ENCODE results near the gene TMTC4.

TMTC4 gene

DNA sequence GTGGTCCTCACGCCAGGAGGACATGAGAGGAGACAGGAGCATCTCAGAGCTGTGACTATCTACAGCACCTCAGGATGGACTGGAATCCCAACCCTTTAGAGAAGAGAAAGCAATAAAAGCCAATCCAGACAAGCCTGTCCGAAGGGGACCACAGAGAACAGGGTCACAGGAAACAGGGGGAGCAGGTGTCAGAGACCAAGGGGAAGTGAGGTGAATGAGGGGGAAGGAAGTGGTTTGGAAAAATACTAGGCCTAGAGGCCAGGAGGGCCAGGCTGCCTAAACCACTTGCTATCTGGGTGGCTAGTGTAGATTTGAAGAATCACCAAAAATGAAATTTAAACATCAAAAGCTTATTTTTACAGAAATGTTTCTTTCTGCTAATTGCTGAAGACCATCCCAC is 16.2 kb downstream of the TMTC4 start:
- CTCF ChIA-PET: interaction anchor here (1.3 to 2.2 kb wide), 3 partner anchors 10 to 53 kb away, joined by 3 to 9 read pairs (median 9); no protein-coding TSS in a partner anchor
- peak in 2 of 3 donors; percentile 79 to 87 for DNase-seq
- H3K4me3 ChIP-seq (ENCODE audit: control insufficient read depth in 1 of 7, extremely low read depth in 1 of 7, insufficient read depth in 4 of 7, low read depth in 2 of 7, low read length in 6 of 7): no peak overlapping the region
- H3K27me3 ChIP-seq (replicated peaks in 2 of 5; ENCODE audit: control insufficient read depth in 4 of 5, insufficient read depth in 5 of 5, low read length in 4 of 5): no peaks in the 10 kb centered on the region
- peaks cover 5 to 20% (median 16%) of the 10 kb centered on the region in 4 experiments for H3K4me1 ChIP-seq (ENCODE audit: control extremely low read depth in 1 of 4, control insufficient read depth in 4 of 4, insufficient read depth in 4 of 4, low read length in 3 of 4)
- peaks cover 12 to 66% (median 51%) of the 10 kb centered on the region in 4 experiments for H3K36me3 ChIP-seq (ENCODE audit: control insufficient read depth in 4 of 4, insufficient read depth in 4 of 4, low read length in 3 of 4)
- POLR2A ChIA-PET: interaction anchor here (0.6 kb wide), 1 partner anchor 1191 kb away, joined by 3 read pairs; no protein-coding TSS in a partner anchor
- WGBS (ENCODE audit: insufficient coverage): 13% methylated on average over 2 of the region's 2 CpGs
- no peak overlapping the region for H3K27ac ChIP-seq (ENCODE audit: insufficient read depth in 1 of 2, low read depth in 1 of 2, low read length in 2 of 2, poor library complexity in 1 of 2, severe bottlenecking in 2 of 2)
- no peaks in the 10 kb centered on the region for H3K9me3 ChIP-seq (ENCODE audit: control extremely low read depth in 1 of 5, control insufficient read depth in 4 of 5, insufficient read depth in 2 of 5, low read depth in 1 of 5, low read length in 4 of 5)

DNA sequence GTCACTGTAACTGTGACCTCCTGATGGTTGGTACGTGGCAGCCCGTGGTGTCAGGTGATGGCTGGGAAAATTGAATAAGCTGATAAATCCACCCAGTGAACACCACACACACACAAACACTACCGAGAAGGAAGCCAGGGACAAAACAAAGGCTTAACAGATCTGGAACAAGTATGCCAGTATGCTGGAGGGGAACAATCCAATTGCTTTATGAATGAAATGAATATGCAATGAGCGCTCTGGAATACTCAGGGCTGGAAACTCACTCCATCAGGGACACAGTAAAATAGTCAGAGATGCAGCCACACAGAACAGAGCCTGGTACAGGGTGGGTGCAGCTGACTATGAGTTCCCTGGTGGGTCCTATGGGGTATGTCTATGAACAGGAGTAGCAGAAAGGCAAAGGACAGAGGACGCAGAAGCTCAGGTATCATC is 16.7 kb downstream of the TMTC4 start:
- peaks cover 5 to 20% (median 16%) of the 10 kb centered on the region in 4 experiments for H3K4me1 ChIP-seq (ENCODE audit: control extremely low read depth in 1 of 4, control insufficient read depth in 4 of 4, insufficient read depth in 4 of 4, low read length in 3 of 4)
- DNase-seq: no peak
- no peaks in the 10 kb centered on the region for H3K27me3 ChIP-seq (replicated peaks in 2 of 5; ENCODE audit: control insufficient read depth in 4 of 5, insufficient read depth in 5 of 5, low read length in 4 of 5)
- peaks cover 12 to 66% (median 48%) of the 10 kb centered on the region in 4 experiments for H3K36me3 ChIP-seq (ENCODE audit: control insufficient read depth in 4 of 4, insufficient read depth in 4 of 4, low read length in 3 of 4)
- 100% methylated on average over 1 of the region's 5 CpGs for WGBS (ENCODE audit: insufficient coverage)
- no peak overlapping the region for H3K4me3 ChIP-seq (ENCODE audit: control insufficient read depth in 1 of 7, extremely low read depth in 1 of 7, insufficient read depth in 4 of 7, low read depth in 2 of 7, low read length in 6 of 7)
- no peak overlapping the region for H3K27ac ChIP-seq (ENCODE audit: insufficient read depth in 1 of 2, low read depth in 1 of 2, low read length in 2 of 2, poor library complexity in 1 of 2, severe bottlenecking in 2 of 2)
- POLR2A ChIA-PET: no interaction called here
- no peaks in the 10 kb centered on the region for H3K9me3 ChIP-seq (ENCODE audit: control extremely low read depth in 1 of 5, control insufficient read depth in 4 of 5, insufficient read depth in 2 of 5, low read depth in 1 of 5, low read length in 4 of 5)
- CTCF ChIA-PET: interaction anchor here (1.2 to 2.2 kb wide), 5 partner anchors 9 to 52 kb away, joined by 3 to 9 read pairs (median 5); no protein-coding TSS in a partner anchor

DNA sequence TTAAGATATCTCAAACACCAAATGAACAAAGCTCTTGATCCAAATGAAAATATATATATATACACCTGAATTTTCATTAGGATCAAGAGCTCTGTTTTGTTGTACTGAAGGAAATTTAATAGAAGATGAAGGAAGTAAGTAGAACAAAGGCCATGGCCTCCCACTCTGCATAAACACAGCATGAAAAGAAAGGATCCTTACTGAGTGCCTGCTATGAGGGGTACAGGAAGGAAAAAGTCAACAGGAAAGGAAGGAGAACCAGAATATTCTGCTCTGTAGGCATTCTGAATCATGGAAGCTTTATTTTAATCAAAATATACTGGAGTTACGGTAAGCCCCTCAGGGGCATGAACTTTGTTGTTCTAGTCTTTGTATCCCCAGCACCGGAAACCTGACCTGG is 22.1 kb downstream of the TMTC4 start:
- Histone ChIP-seq H3K27me3 (replicated peaks in 2 of 5; ENCODE audit: control insufficient read depth in 4 of 5, insufficient read depth in 5 of 5, low read length in 4 of 5) (no peaks in the 10 kb centered on the region), H3K9me3 (ENCODE audit: control extremely low read depth in 1 of 5, control insufficient read depth in 4 of 5, insufficient read depth in 2 of 5, low read depth in 1 of 5, low read length in 4 of 5) (no peaks in the 10 kb centered on the region), H3K4me3 (ENCODE audit: control insufficient read depth in 1 of 7, extremely low read depth in 1 of 7, insufficient read depth in 4 of 7, low read depth in 2 of 7, low read length in 6 of 7) (no peak overlapping the region), H3K27ac (ENCODE audit: insufficient read depth in 1 of 2, low read depth in 1 of 2, low read length in 2 of 2, poor library complexity in 1 of 2, severe bottlenecking in 2 of 2) (no peak overlapping the region), H3K4me1 (ENCODE audit: control extremely low read depth in 1 of 4, control insufficient read depth in 4 of 4, insufficient read depth in 4 of 4, low read length in 3 of 4) (no peaks in the 10 kb centered on the region), H3K36me3 (ENCODE audit: control insufficient read depth in 4 of 4, insufficient read depth in 4 of 4, low read length in 3 of 4) (peaks cover 8 to 47% (median 24%) of the 10 kb centered on the region in 4 experiments)
- WGBS (ENCODE audit: insufficient coverage): 100% methylated on average over 1 of the region's 2 CpGs
- CTCF ChIA-PET: interaction anchor here (1.0 to 1.2 kb wide), 3 partner anchors 10 to 996 kb away, joined by 3 to 4 read pairs (median 3); no protein-coding TSS in a partner anchor
- POLR2A ChIA-PET: no interaction called here
- no peak for DNase-seq

DNA sequence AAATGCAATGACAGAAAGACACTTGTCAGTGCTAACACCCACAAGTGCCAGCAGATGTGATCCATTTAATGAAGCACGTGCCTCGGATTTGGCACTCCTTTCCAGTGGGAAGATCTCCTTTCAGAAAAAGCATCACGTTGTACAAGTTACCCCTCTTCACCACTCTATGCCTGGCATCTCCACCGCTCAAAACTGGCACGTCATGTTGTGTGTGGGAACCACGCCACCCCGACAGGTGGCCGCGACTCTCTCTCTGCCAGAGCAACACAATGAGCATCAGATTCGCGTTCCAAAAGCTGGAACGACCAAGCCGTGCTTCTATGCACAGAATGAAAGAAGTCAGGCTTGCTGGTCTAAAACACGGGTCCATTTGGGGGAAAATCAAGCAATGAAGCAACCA is 24.3 kb downstream of the TMTC4 start:
- Histone ChIP-seq H3K27ac (ENCODE audit: insufficient read depth in 1 of 2, low read depth in 1 of 2, low read length in 2 of 2, poor library complexity in 1 of 2, severe bottlenecking in 2 of 2) (no peak overlapping the region), H3K4me3 (ENCODE audit: control insufficient read depth in 1 of 7, extremely low read depth in 1 of 7, insufficient read depth in 4 of 7, low read depth in 2 of 7, low read length in 6 of 7) (no peak overlapping the region), H3K27me3 (replicated peaks in 2 of 5; ENCODE audit: control insufficient read depth in 4 of 5, insufficient read depth in 5 of 5, low read length in 4 of 5) (no peaks in the 10 kb centered on the region), H3K9me3 (ENCODE audit: control extremely low read depth in 1 of 5, control insufficient read depth in 4 of 5, insufficient read depth in 2 of 5, low read depth in 1 of 5, low read length in 4 of 5) (no peaks in the 10 kb centered on the region), H3K4me1 (ENCODE audit: control extremely low read depth in 1 of 4, control insufficient read depth in 4 of 4, insufficient read depth in 4 of 4, low read length in 3 of 4) (no peaks in the 10 kb centered on the region), H3K36me3 (ENCODE audit: control insufficient read depth in 4 of 4, insufficient read depth in 4 of 4, low read length in 3 of 4) (peaks cover 4 to 39% (median 19%) of the 10 kb centered on the region in 4 experiments)
- CTCF ChIA-PET: interaction anchor here (0.9 kb wide), 1 partner anchor 24 kb away, joined by 3 read pairs; the partner anchor contains the start of gene TMTC4
- POLR2A ChIA-PET: no interaction called here
- WGBS (ENCODE audit: insufficient coverage): 84% methylated on average over 14 of the region's 14 CpGs
- DNase-seq: no peak

DNA sequence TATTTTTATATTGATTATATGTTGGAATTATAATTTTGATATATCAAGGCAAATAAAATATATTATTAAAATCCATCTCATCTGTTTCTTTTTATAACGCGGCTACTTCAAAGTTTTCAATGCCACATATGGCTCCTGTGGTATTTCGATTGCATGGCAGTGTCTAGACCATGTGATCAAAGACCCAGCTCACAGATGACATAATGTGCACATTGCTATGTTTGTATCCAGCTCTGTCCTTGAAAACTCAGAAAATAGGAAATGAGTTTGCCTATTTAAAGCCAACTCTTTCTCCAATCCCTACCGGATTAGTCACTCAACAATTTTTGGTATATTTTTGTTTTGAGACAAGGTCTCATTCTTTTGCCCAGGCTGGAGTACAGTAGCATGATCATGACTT is 26.2 kb downstream of the TMTC4 start:
- Histone ChIP-seq H3K36me3 (ENCODE audit: control insufficient read depth in 4 of 4, insufficient read depth in 4 of 4, low read length in 3 of 4) (peaks cover 0 to 34% (median 17%) of the 10 kb centered on the region in 4 experiments), H3K27ac (ENCODE audit: insufficient read depth in 1 of 2, low read depth in 1 of 2, low read length in 2 of 2, poor library complexity in 1 of 2, severe bottlenecking in 2 of 2) (no peak overlapping the region), H3K4me3 (ENCODE audit: control insufficient read depth in 1 of 7, extremely low read depth in 1 of 7, insufficient read depth in 4 of 7, low read depth in 2 of 7, low read length in 6 of 7) (no peak overlapping the region), H3K9me3 (ENCODE audit: control extremely low read depth in 1 of 5, control insufficient read depth in 4 of 5, insufficient read depth in 2 of 5, low read depth in 1 of 5, low read length in 4 of 5) (no peaks in the 10 kb centered on the region), H3K4me1 (ENCODE audit: control extremely low read depth in 1 of 4, control insufficient read depth in 4 of 4, insufficient read depth in 4 of 4, low read length in 3 of 4) (no peaks in the 10 kb centered on the region), H3K27me3 (replicated peaks in 2 of 5; ENCODE audit: control insufficient read depth in 4 of 5, insufficient read depth in 5 of 5, low read length in 4 of 5) (no peaks in the 10 kb centered on the region)
- 93% methylated on average over 4 of the region's 4 CpGs for WGBS (ENCODE audit: insufficient coverage)
- DNase-seq: no peak
- ChIA-PET POLR2A (no interaction called here), CTCF (interaction anchor here (0.8 to 1.8 kb wide), 5 partner anchors 9 to 69 kb away, joined by 3 to 6 read pairs (median 3); no protein-coding TSS in a partner anchor)

DNA sequence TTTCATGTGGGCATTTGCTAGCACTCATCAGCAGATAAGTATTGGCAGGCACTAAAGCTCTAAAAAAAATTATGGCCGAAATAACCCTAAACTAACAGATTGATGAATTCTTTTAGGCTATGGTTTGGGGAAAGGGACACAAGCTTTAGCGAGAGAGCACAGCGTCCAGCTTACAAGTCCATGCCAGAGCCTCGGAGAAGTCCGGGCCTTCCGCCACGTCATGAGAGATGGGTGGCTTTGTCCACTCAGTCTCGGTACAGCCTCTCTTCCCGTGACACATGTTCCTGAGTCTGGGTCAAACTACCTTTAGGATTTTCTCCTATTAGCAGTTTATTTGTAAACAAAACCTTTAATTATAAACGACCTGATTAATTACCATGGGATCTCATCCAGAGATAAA is 27.7 kb downstream of the TMTC4 start:
- H3K9me3 ChIP-seq (ENCODE audit: control extremely low read depth in 1 of 5, control insufficient read depth in 4 of 5, insufficient read depth in 2 of 5, low read depth in 1 of 5, low read length in 4 of 5): no peaks in the 10 kb centered on the region
- H3K4me1 ChIP-seq (ENCODE audit: control extremely low read depth in 1 of 4, control insufficient read depth in 4 of 4, insufficient read depth in 4 of 4, low read length in 3 of 4): no peaks in the 10 kb centered on the region
- H3K27ac ChIP-seq (ENCODE audit: insufficient read depth in 1 of 2, low read depth in 1 of 2, low read length in 2 of 2, poor library complexity in 1 of 2, severe bottlenecking in 2 of 2): no peak overlapping the region
- no peak overlapping the region for H3K4me3 ChIP-seq (ENCODE audit: control insufficient read depth in 1 of 7, extremely low read depth in 1 of 7, insufficient read depth in 4 of 7, low read depth in 2 of 7, low read length in 6 of 7)
- ChIA-PET POLR2A (no interaction called here), CTCF (interaction anchor here (1.2 to 2.3 kb wide), 2 partner anchors 11 to 12 kb away, joined by 4 to 9 read pairs; no protein-coding TSS in a partner anchor)
- WGBS (ENCODE audit: insufficient coverage): 95% methylated on average over 10 of the region's 10 CpGs
- DNase-seq: no peak
- peaks cover under 1 to 41% (median 25%) of the 10 kb centered on the region in 4 experiments for H3K36me3 ChIP-seq (ENCODE audit: control insufficient read depth in 4 of 4, insufficient read depth in 4 of 4, low read length in 3 of 4)
- H3K27me3 ChIP-seq (replicated peaks in 2 of 5; ENCODE audit: control insufficient read depth in 4 of 5, insufficient read depth in 5 of 5, low read length in 4 of 5): no peaks in the 10 kb centered on the region

DNA sequence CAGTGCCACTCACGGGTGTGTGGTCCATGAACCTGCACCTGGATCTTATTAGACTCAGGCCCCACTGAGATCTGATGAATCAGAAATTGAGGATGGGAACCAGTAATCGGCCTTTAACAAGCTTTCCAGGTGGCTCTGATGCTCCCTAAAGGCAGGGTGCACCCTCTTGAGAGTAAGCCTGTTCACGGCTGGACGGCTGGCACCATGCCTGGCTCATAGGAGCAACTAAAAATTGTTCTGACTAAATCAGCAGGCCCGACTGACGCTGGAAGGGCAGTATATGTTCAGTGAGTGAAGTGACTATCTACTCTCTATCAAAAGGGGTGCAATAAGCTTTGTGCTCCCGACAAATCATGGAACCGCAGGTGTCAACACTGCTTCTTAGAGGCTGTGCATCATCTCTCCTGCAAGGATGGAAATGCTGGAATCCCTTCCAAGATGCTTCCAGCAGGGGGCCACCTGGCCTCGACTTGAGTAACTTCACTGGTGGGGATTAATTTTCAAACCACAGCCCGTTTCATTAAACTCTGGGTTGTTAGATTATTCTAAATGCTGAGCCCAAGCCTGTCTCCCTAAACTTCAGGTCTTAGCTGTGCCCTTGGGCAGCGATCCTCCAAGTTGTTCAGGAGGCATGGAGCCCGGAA is 28.4 kb downstream of the TMTC4 start:
- Histone ChIP-seq H3K4me3 (ENCODE audit: control insufficient read depth in 1 of 7, extremely low read depth in 1 of 7, insufficient read depth in 4 of 7, low read depth in 2 of 7, low read length in 6 of 7) (no peak overlapping the region), H3K27me3 (replicated peaks in 2 of 5; ENCODE audit: control insufficient read depth in 4 of 5, insufficient read depth in 5 of 5, low read length in 4 of 5) (no peaks in the 10 kb centered on the region), H3K4me1 (ENCODE audit: control extremely low read depth in 1 of 4, control insufficient read depth in 4 of 4, insufficient read depth in 4 of 4, low read length in 3 of 4) (no peaks in the 10 kb centered on the region), H3K36me3 (ENCODE audit: control insufficient read depth in 4 of 4, insufficient read depth in 4 of 4, low read length in 3 of 4) (peaks cover 3 to 47% (median 30%) of the 10 kb centered on the region in 4 experiments), H3K27ac (ENCODE audit: insufficient read depth in 1 of 2, low read depth in 1 of 2, low read length in 2 of 2, poor library complexity in 1 of 2, severe bottlenecking in 2 of 2) (no peak overlapping the region), H3K9me3 (ENCODE audit: control extremely low read depth in 1 of 5, control insufficient read depth in 4 of 5, insufficient read depth in 2 of 5, low read depth in 1 of 5, low read length in 4 of 5) (no peaks in the 10 kb centered on the region)
- ChIA-PET CTCF (interaction anchor here (0.7 to 2.3 kb wide), 4 partner anchors 12 to 96 kb away, joined by 3 to 9 read pairs (median 4); no protein-coding TSS in a partner anchor), POLR2A (no interaction called here)
- WGBS (ENCODE audit: insufficient coverage): 92% methylated on average over 10 of the region's 12 CpGs
- peak; percentile 14 to 34 (median 29) for DNase-seq

Measured in common myeloid progenitor, CD34-positive (primary cell).